Endothelial cell of umbilical vein (primary cell): ENCODE data around the gene C16orf74. TPM values are rescaled to one million over a fixed set of nuclear protein-coding genes. Genes with fewer than 3 reads are reported as not detected.

ENCODE experiments used
- BruUV-seq: library from RNA; stranded (reverse); fragments of 400-500 nt; replicated peaks from 2 replicates; lab custom pipeline; 2021; lab: Mats Ljungman, UMichigan
- CTCF ChIA-PET: fragments of 300-600, 350-600 bp; sonication (Branson Sonifier 250); formaldehyde crosslinking; loops from one replicate; lab custom pipeline; 2021; ENCODE audit warnings: antibody characterized with exemption, inconsistent platforms; lab: Charles Lee
- POLR2A ChIA-PET: fragments of 300-600, 350-600 bp; sonication (Branson Sonifier 250); formaldehyde crosslinking; loops from one replicate; lab custom pipeline; 2021; ENCODE audit warnings: antibody characterized with exemption, inconsistent platforms; lab: Charles Lee
- DNase-seq: peaks from one replicate; pipeline ENCODE4 v3.0.0-alpha.2; 2011; ENCODE audit warnings: low read depth, low spot score
- FAIRE-seq: peaks from 2 replicates; lab custom pipeline; 2011; peaks lifted over from hg19 to GRCh38; lab: Jason Lieb, UNC
- H2AFZ ChIP-seq: 2 replicates; pipeline ENCODE4 v1.6.0; 2012; ENCODE audit warnings: low read depth, low read length, control low read depth, inconsistent platforms
- H3K27ac ChIP-seq: 2 replicates; pipeline ENCODE4 v1.5.1; 2011; ENCODE audit warnings: low read depth, mild to moderate bottlenecking, control low read depth, low read length, moderate library complexity; ENCODE audit not compliant: insufficient read depth
- H3K27me3 ChIP-seq, 2 experiments: 2 replicates each; pipeline versions ENCODE4 v1.6.0 to v1.6.1; 2011; ENCODE audit warnings: low read length in 2 of 2, mixed read lengths in 1 of 2; ENCODE audit not compliant: control insufficient read depth in 2 of 2, insufficient read depth in 2 of 2
- H3K36me3 ChIP-seq, 2 experiments: 2 replicates in 1 of 2; 3 replicates in 1 of 2; pipeline ENCODE4 v1.5.1; 2011; ENCODE audit warnings: low read length in 2 of 2, mild to moderate bottlenecking in 1 of 2, moderate library complexity in 1 of 2; ENCODE audit not compliant: control insufficient read depth in 2 of 2, insufficient read depth in 2 of 2; ENCODE audit errors: extremely low read depth in 1 of 2
- H3K4me1 ChIP-seq: 3 replicates; pipeline ENCODE4 v1.5.1; 2011; ENCODE audit warnings: mild to moderate bottlenecking, low read length; ENCODE audit not compliant: control insufficient read depth, insufficient read depth; ENCODE audit errors: extremely low read depth
- H3K4me2 ChIP-seq: 2 replicates; pipeline ENCODE4 v1.6.1; 2011; ENCODE audit warnings: low read length, control low read depth, mixed read lengths; ENCODE audit not compliant: insufficient read depth
- H3K4me3 ChIP-seq, 3 experiments: fragments of 200-600 bp in 1 of 3; sonication (generic), shearing (Covaris generic) in 1 of 3; replicated peaks in 1 of 3; 2 replicates each; pipeline ENCODE4 v1.5.1; 2011 to 2016; ENCODE audit warnings: control low read depth in 3 of 3, low read length in 3 of 3, mild to moderate bottlenecking in 2 of 3, inconsistent platforms in 1 of 3, low read depth in 1 of 3, moderate library complexity in 1 of 3; ENCODE audit not compliant: insufficient read depth in 1 of 3
- H3K79me2 ChIP-seq: 2 replicates; pipeline ENCODE4 v1.6.0; 2012; ENCODE audit warnings: low read length, inconsistent platforms; ENCODE audit not compliant: control insufficient read depth, insufficient read depth
- H3K9ac ChIP-seq: replicated peaks from 2 replicates; pipeline ENCODE3; 2011; ENCODE audit warnings: low read length, control low read depth; ENCODE audit not compliant: insufficient read depth; ENCODE audit errors: extremely low read depth
- H3K9me1 ChIP-seq: replicated peaks from 3 replicates; pipeline ENCODE4 v1.6.0; 2011; ENCODE audit warnings: mild to moderate bottlenecking, low read length; ENCODE audit not compliant: control insufficient read depth, insufficient read depth; ENCODE audit errors: extremely low read depth
- H3K9me3 ChIP-seq: replicated peaks from 2 replicates; pipeline ENCODE4 v1.5.1; 2012; ENCODE audit warnings: low read length, inconsistent platforms; ENCODE audit not compliant: control insufficient read depth, insufficient read depth
- H4K20me1 ChIP-seq: replicated peaks from 2 replicates; pipeline ENCODE3; 2011; ENCODE audit warnings: mild to moderate bottlenecking, low read length; ENCODE audit not compliant: control insufficient read depth, insufficient read depth; ENCODE audit errors: extremely low read depth
- CTCF ChIP-seq, 2 donors: IDR thresholded peaks; 1 replicate in 1 of 2; 2 replicates in 1 of 2; pipeline ENCODE4 v1.5.1; 2011; ENCODE audit warnings: low read length in 2 of 2, mild to moderate bottlenecking in 2 of 2, moderate library complexity in 2 of 2, control low read depth in 1 of 2, inconsistent platforms in 1 of 2, low read depth in 1 of 2; ENCODE audit not compliant: insufficient read depth in 1 of 2; ENCODE audit errors: extremely low read depth in 1 of 2
- EZH2 ChIP-seq: IDR thresholded peaks from 2 replicates; pipeline ENCODE4 v1.6.1; 2012; ENCODE audit warnings: borderline replicate concordance, low read depth, mild to moderate bottlenecking, moderate library complexity, low read length, inconsistent platforms; ENCODE audit not compliant: severe bottlenecking
- FOS ChIP-seq: IDR thresholded peaks from 2 replicates; pipeline ENCODE4 v1.6.1; 2011; ENCODE audit warnings: mild to moderate bottlenecking, low read length, moderate library complexity, borderline replicate concordance; ENCODE audit not compliant: insufficient read depth
- GATA2 ChIP-seq: IDR thresholded peaks from 2 replicates; pipeline ENCODE4 v1.7.0; 2011; ENCODE audit warnings: low read depth, mild to moderate bottlenecking, moderate library complexity, mixed read lengths, low read length; ENCODE audit not compliant: insufficient read length, insufficient read depth
- JUN ChIP-seq: IDR thresholded peaks from 2 replicates; pipeline ENCODE4 v1.6.1; 2011; ENCODE audit warnings: borderline replicate concordance, low read depth; ENCODE audit not compliant: insufficient read length, insufficient read depth
- MAX ChIP-seq: IDR thresholded peaks from 2 replicates; pipeline ENCODE4 v1.6.1; 2011; ENCODE audit not compliant: insufficient read depth, insufficient read length
- MYC ChIP-seq: IDR thresholded peaks from one replicate; pipeline ENCODE4 v1.6.1; 2011; ENCODE audit warnings: mild to moderate bottlenecking, low read depth, low read length
- POLR2A ChIP-seq: IDR thresholded peaks from 2 replicates; pipeline ENCODE4 v1.6.1; 2012; ENCODE audit warnings: low read depth, mild to moderate bottlenecking, control low read depth, low read length
- POLR2AphosphoS5 ChIP-seq: IDR thresholded peaks from 2 replicates; pipeline ENCODE4 v1.6.1; 2012; ENCODE audit warnings: low read depth, mild to moderate bottlenecking, control low read depth, low read length, moderate library complexity; ENCODE audit not compliant: insufficient read depth
- dilution Hi-C: fragments of 300-500 bp; cut with MboI; formaldehyde crosslinking; loops from one replicate; pipeline ENCODE4 v1.15.0; 2019; ENCODE audit warnings: low sequenced_read_pairs; ENCODE audit not compliant: extremely low pct_ligation_motif_present
- intact Hi-C: fragments of 100-400 bp; cut with micrococcal nuclease; formaldehyde crosslinking; loops from one replicate; pipeline ENCODE4 v1.10.0; 2022
- polyA plus RNA-seq, 4 experiments: library from polyadenylated mRNA; depleted of rRNA in 3 of 4; stranded (reverse) in 3 of 4; unstranded in 1 of 4; fragments of >200 nt; gene quantifications; 2 replicates each; pipeline versions ENCODE4 v1.2.1 to v1.2.3, GENCODE V29; 2011 to 2012; ENCODE audit warnings: missing spikeins in 1 of 4
- total RNA-seq: library from RNA; stranded (reverse); gene quantifications from 2 replicates; pipeline ENCODE4 v1.2.3, GENCODE V29; 2021

C16orf74 gene
- total and polyA plus RNA-seq, 2 donors (not counting 3 experiments of a cell fraction or from before 2014, with no cell fraction given), result 12.1 to 38.7 TPM

- no peak overlapping the region for H3K27ac ChIP-seq
- CTCF ChIA-PET, result no interaction called here
These were observed 29.4 kb upstream of the C16orf74 start for GRCh38 chr16:85780281-85780680.

More at GRCh38 chr16:85780281-85780680, 29.4 kb upstream of the C16orf74 start:
- DNase-seq (no peak), FAIRE-seq (no peak)
- Histone ChIP-seq H3K9me3 (no peaks in the 10 kb centered on the region), H3K36me3 (peaks cover 7 to 27% of the 10 kb centered on the region in 2 experiments), H3K4me1 (peaks cover 16% of the 10 kb centered on the region), H3K27me3 (no peaks in the 10 kb centered on the region), H4K20me1 (no peaks in the 10 kb centered on the region), H3K4me3 (no peak overlapping the region), H3K79me2 (peaks cover 8% of the 10 kb centered on the region), H3K9ac (no peak overlapping the region), H2AFZ (no peak overlapping the region), H3K9me1 (no peaks in the 10 kb centered on the region), H3K4me2 (no peak overlapping the region)
- intact Hi-C loops (no loop called here), dilution Hi-C loops (no loop called here)
- POLR2A ChIA-PET, result no interaction called here
- no peak for TF ChIP-seq FOS
- TF ChIP-seq POLR2A, result no peak
- TF ChIP-seq GATA2, result no peak
- TF ChIP-seq MYC, result no peak
- TF ChIP-seq MAX, result no peak
- no peak for TF ChIP-seq CTCF (IDR thresholded peaks at IDR 0.05; ENCODE audit: extremely low read depth in 1 of 2, insufficient read depth in 1 of 2, low read depth in 1 of 2, low read length in 2 of 2)
- TF ChIP-seq EZH2, result no peak
- TF ChIP-seq JUN, result no peak
- TF ChIP-seq POLR2AphosphoS5, result no peak
- no TSS peak for BruUV-seq
